Upper lobe of left lung (tissue), 4 donors: ENCODE data around the gene CTTNBP2.

Experiments
- EP300 ChIP-seq, 4 donors: sonication (generic); formaldehyde crosslinking; IDR thresholded peaks; one replicate each; pipeline ENCODE4 v1.5.1; 2017; ENCODE audit warnings: antibody characterized with exemption in 4 of 4, control low read depth in 2 of 4
- POLR2A ChIP-seq, 4 donors: fragments of 450-650 bp; IDR thresholded peaks; one replicate each; pipeline ENCODE4 v1.5.1; 2016 to 2017; ENCODE audit warnings: antibody characterized with exemption in 4 of 4, mild to moderate bottlenecking in 2 of 4
- TF ChIP-seq, protein P1 (sequence below), 6 experiments: fragments of 450-650 bp in 4 of 6; fragments of 200-600 bp in 2 of 6; sonication (generic) in 2 of 6; IDR thresholded peaks; one replicate each; pipeline ENCODE4 v1.5.1; 2016 to 2019; ENCODE audit warnings: antibody characterized with exemption in 6 of 6

DNA sequence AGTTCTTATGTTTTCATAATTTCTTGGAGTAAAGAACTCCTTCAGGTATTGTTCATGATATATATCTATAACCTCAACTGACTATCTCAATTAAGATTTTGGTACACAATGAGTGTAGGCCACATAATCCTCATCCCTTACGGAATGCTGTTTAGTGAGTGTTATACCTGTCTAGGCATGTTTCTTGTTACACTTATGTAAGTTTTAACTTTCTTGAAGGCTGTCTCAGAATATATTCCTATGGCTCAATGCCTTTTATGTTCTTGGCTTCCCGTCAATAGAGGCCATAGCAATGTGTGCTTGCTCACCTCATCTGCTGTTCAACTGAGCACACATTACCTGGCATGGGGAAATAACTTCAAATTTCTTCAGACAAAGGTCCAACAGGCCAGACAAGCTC is 185.1 kb downstream of the CTTNBP2 start:
- TF ChIP-seq POLR2A (IDR thresholded peaks at IDR 0.05) (no peak), EP300 (IDR thresholded peaks at IDR 0.05) (no peak)
- TF ChIP-seq, protein P1, sequence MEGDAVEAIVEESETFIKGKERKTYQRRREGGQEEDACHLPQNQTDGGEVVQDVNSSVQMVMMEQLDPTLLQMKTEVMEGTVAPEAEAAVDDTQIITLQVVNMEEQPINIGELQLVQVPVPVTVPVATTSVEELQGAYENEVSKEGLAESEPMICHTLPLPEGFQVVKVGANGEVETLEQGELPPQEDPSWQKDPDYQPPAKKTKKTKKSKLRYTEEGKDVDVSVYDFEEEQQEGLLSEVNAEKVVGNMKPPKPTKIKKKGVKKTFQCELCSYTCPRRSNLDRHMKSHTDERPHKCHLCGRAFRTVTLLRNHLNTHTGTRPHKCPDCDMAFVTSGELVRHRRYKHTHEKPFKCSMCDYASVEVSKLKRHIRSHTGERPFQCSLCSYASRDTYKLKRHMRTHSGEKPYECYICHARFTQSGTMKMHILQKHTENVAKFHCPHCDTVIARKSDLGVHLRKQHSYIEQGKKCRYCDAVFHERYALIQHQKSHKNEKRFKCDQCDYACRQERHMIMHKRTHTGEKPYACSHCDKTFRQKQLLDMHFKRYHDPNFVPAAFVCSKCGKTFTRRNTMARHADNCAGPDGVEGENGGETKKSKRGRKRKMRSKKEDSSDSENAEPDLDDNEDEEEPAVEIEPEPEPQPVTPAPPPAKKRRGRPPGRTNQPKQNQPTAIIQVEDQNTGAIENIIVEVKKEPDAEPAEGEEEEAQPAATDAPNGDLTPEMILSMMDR (IDR thresholded peaks at IDR 0.05) = no peak
